OCI-LY3 (cell line): ENCODE measurements around the gene PRR18.
"Not testable (repeated sequence)": the region's sequence is repeated elsewhere in the genome, so short reads cannot be mapped to it uniquely, and the experiment has no call there.

ENCODE experiments used
- H2AFZ ChIP-seq: fragments of 200-600, 300-600 bp; shearing (Covaris generic); 2 replicates; pipeline ENCODE4 v1.6.0; 2014; ENCODE audit warnings: antibody characterized with exemption, low read depth, low read length
- H3K27ac ChIP-seq: fragments of 200-600, 300-600 bp; sonication (generic); 2 replicates; pipeline ENCODE4 v1.5.1; 2014; ENCODE audit warnings: mild to moderate bottlenecking, low read length, moderate library complexity, mixed read lengths
- H3K27me3 ChIP-seq: fragments of 200-600, 300-600 bp; sonication (generic); 2 replicates; pipeline ENCODE4 v1.6.1; 2014; ENCODE audit warnings: low read depth, low read length, mixed read lengths
- H3K36me3 ChIP-seq: fragments of 200-600, 300-600 bp; sonication (generic); replicated peaks from 2 replicates; pipeline ENCODE3; 2014; ENCODE audit warnings: low read depth, low read length, mixed read lengths
- H3K4me1 ChIP-seq: fragments of 300-600, 200-600 bp; sonication (generic); 2 replicates; pipeline ENCODE4 v1.6.1; 2014; ENCODE audit warnings: low read length, mixed read lengths
- H3K4me2 ChIP-seq: fragments of 200-600, 300-600 bp; sonication (generic); 2 replicates; pipeline ENCODE4 v1.6.1; 2014; ENCODE audit warnings: low read length, mixed read lengths
- H3K4me3 ChIP-seq: fragments of 300-600, 200-600 bp; sonication (generic); 2 replicates; pipeline ENCODE4 v1.5.1; 2014; ENCODE audit warnings: antibody characterized with exemption, mild to moderate bottlenecking, low read length, moderate library complexity
- H3K79me2 ChIP-seq: fragments of 300-600, 200-600 bp; shearing (Covaris generic); 2 replicates; pipeline ENCODE4 v1.6.1; 2014; ENCODE audit warnings: mild to moderate bottlenecking, low read length, mixed read lengths
- H3K9ac ChIP-seq: fragments of 300-600, 200-600 bp; shearing (Covaris generic); 2 replicates; pipeline ENCODE4 v1.6.0; 2014; ENCODE audit warnings: mild to moderate bottlenecking, low read length, moderate library complexity
- H3K9me3 ChIP-seq: fragments of 200-600, 300-600 bp; shearing (Covaris generic); 2 replicates; pipeline ENCODE4 v1.6.1; 2014; ENCODE audit warnings: low read length, mixed read lengths; ENCODE audit not compliant: insufficient read depth
- H4K20me1 ChIP-seq: fragments of 200-600, 300-600 bp; sonication (generic); 2 replicates; pipeline ENCODE4 v1.6.1; 2016; ENCODE audit warnings: low read length, mixed read lengths; ENCODE audit not compliant: insufficient read depth
- CTCF ChIP-seq: fragments of 200-600, 300-600 bp; sonication (generic); IDR thresholded peaks from 2 replicates; pipeline ENCODE4 v1.5.1; 2014; ENCODE audit warnings: antibody characterized with exemption, low read length, low read depth
- EZH2phosphoT487 ChIP-seq: fragments of 200-600 bp; shearing (Covaris generic); IDR thresholded peaks from 2 replicates; pipeline ENCODE4 v1.6.1; 2018; ENCODE audit warnings: antibody characterized with exemption, mixed run types, low read depth

Gene PRR18

GRCh38 chr6:166346965-166347364 is 38.8 kb upstream of the PRR18 start:
- Histone ChIP-seq H3K9ac (no peak overlapping the region), H3K4me1 (peaks cover 10% of the 10 kb centered on the region), H3K4me3 (no peak overlapping the region), H3K9me3 (no peaks in the 10 kb centered on the region), H3K27me3 (no peaks in the 10 kb centered on the region), H3K79me2 (peaks cover 10% of the 10 kb centered on the region), H3K4me2 (no peak overlapping the region), H3K27ac (no peak overlapping the region), H3K36me3 (no peaks in the 10 kb centered on the region), H4K20me1 (no peaks in the 10 kb centered on the region), H2AFZ (no peak overlapping the region)
- TF ChIP-seq CTCF (no peak), EZH2phosphoT487 (no peak)

- Histone ChIP-seq H3K4me3 (no peak overlapping the region), H3K4me2 (no peak overlapping the region), H3K9ac (no peak overlapping the region), H4K20me1 (peaks cover under 1% of the 10 kb centered on the region; the same call in 1 of the 2 replicates), H3K27ac (no peak overlapping the region), H3K9me3 (no peaks in the 10 kb centered on the region), H2AFZ (no peak overlapping the region), H3K36me3 (no peaks in the 10 kb centered on the region), H3K4me1 (peaks cover 6% of the 10 kb centered on the region), H3K27me3 (no peaks in the 10 kb centered on the region), H3K79me2 (peaks cover 16% of the 10 kb centered on the region)
- TF ChIP-seq EZH2phosphoT487, result no peak
- TF ChIP-seq CTCF, result no peak
These were observed 38.3 kb upstream of the PRR18 start for GRCh38 chr6:166346449-166346848.

GRCh38 chr6:166345672-166346071 is 37.5 kb upstream of the PRR18 start:
- not testable (repeated sequence) for H3K9ac ChIP-seq, H3K9me3 ChIP-seq, H3K27me3 ChIP-seq, H3K4me2 ChIP-seq, H3K27ac ChIP-seq, H2AFZ ChIP-seq, H3K4me3 ChIP-seq, H4K20me1 ChIP-seq, H3K36me3 ChIP-seq, H3K4me1 ChIP-seq
- peaks cover 23% of the 10 kb centered on the region for H3K79me2 ChIP-seq

GRCh38 chr6:166344921-166345320 is 36.7 kb upstream of the PRR18 start:
- peaks cover 31% of the 10 kb centered on the region for H3K79me2 ChIP-seq
- not testable (repeated sequence) for H4K20me1 ChIP-seq, H3K27ac ChIP-seq, H3K27me3 ChIP-seq, H3K4me3 ChIP-seq, H3K9ac ChIP-seq, H3K9me3 ChIP-seq, H2AFZ ChIP-seq, H3K4me2 ChIP-seq, H3K4me1 ChIP-seq, H3K36me3 ChIP-seq

GRCh38 chr6:166344240-166344639 is 36.0 kb upstream of the PRR18 start:
- no peak overlapping the region for H3K4me2 ChIP-seq
- H2AFZ ChIP-seq, result no peak overlapping the region
- H3K9me3 ChIP-seq, result no peaks in the 10 kb centered on the region
- H3K27me3 ChIP-seq, result no peaks in the 10 kb centered on the region
- no peak overlapping the region for H3K9ac ChIP-seq
- H3K27ac ChIP-seq, result no peak overlapping the region
- TF ChIP-seq CTCF (no peak), EZH2phosphoT487 (no peak)
- H3K79me2 ChIP-seq, result peaks cover 38% of the 10 kb centered on the region
- H3K4me1 ChIP-seq, result peaks cover 9% of the 10 kb centered on the region
- H3K4me3 ChIP-seq, result no peak overlapping the region
- H4K20me1 ChIP-seq, result peaks cover 9% of the 10 kb centered on the region
- no peaks in the 10 kb centered on the region for H3K36me3 ChIP-seq
